MM.1S (cell line): Measurements from ENCODE around the gene GABRG3.

Source experiments
- DNase-seq: peaks from one replicate; pipeline ENCODE4 v3.0.0-alpha.2; 2015
- H2AFZ ChIP-seq: fragments of 300-600 bp; sonication (generic); 2 replicates; pipeline ENCODE4 v1.6.0; 2016; ENCODE audit warnings: antibody characterized with exemption, low read length
- H3F3A ChIP-seq: fragments of 300-600 bp; sonication (generic); 2 replicates; pipeline ENCODE4 v1.6.1; 2016; ENCODE audit warnings: mild to moderate bottlenecking, antibody characterized with exemption, low read length, moderate library complexity, mixed read lengths; ENCODE audit not compliant: insufficient read depth
- H3K27ac ChIP-seq: fragments of 300-600 bp; sonication (generic); 2 replicates; pipeline ENCODE4 v1.5.1; 2016; ENCODE audit warnings: mild to moderate bottlenecking, low read length
- H3K27me3 ChIP-seq: fragments of 300-600 bp; sonication (generic); replicated peaks from 2 replicates; pipeline ENCODE4 v1.6.0; 2016; ENCODE audit warnings: low read length; ENCODE audit not compliant: insufficient read depth
- H3K36me3 ChIP-seq: fragments of 300-600 bp; sonication (generic); replicated peaks from 2 replicates; pipeline ENCODE4 v1.6.1; 2016; ENCODE audit warnings: mild to moderate bottlenecking, low read length, mixed read lengths; ENCODE audit not compliant: insufficient read depth
- H3K4me1 ChIP-seq: fragments of 300-600 bp; sonication (generic); 2 replicates; pipeline ENCODE4 v1.6.1; 2016; ENCODE audit warnings: low read length, mixed read lengths
- H3K4me2 ChIP-seq: fragments of 300-600 bp; sonication (generic); 2 replicates; pipeline ENCODE4 v1.6.0; 2016; ENCODE audit warnings: low read depth, low read length
- H3K4me3 ChIP-seq: fragments of 300-600 bp; sonication (generic); 2 replicates; pipeline ENCODE4 v1.5.1; 2016; ENCODE audit warnings: low read length, mixed read lengths
- H3K79me2 ChIP-seq: fragments of 300-600 bp; sonication (generic); 2 replicates; pipeline ENCODE4 v1.6.1; 2016; ENCODE audit warnings: mixed run types, low read length, mixed read lengths
- H3K9ac ChIP-seq: fragments of 300-600 bp; sonication (generic); 2 replicates; pipeline ENCODE4 v1.6.1; 2016; ENCODE audit warnings: low read length, mixed read lengths
- H3K9me2 ChIP-seq: fragments of 300-600 bp; sonication (generic); replicated peaks from 2 replicates; pipeline ENCODE4 v1.6.1; 2016; ENCODE audit warnings: mild to moderate bottlenecking, low read length, mixed read lengths; ENCODE audit not compliant: insufficient read depth
- H3K9me3 ChIP-seq: fragments of 300-600 bp; sonication (generic); replicated peaks from 2 replicates; pipeline ENCODE4 v1.6.1; 2016; ENCODE audit warnings: mild to moderate bottlenecking, low read length, mixed read lengths; ENCODE audit not compliant: insufficient read depth
- H4K20me1 ChIP-seq: fragments of 300-600 bp; sonication (generic); 2 replicates; pipeline ENCODE4 v1.6.1; 2016; ENCODE audit warnings: mild to moderate bottlenecking, low read length, moderate library complexity, mixed read lengths; ENCODE audit not compliant: insufficient read depth
- EZH2 ChIP-seq: fragments of 300-600 bp; sonication (generic); optimal IDR thresholded peaks from 2 replicates; pipeline ENCODE3; 2017; ENCODE audit warnings: low read depth, mild to moderate bottlenecking, antibody characterized with exemption, low read length, mixed read lengths
- EZH2phosphoT487 ChIP-seq: fragments of 300-600 bp; sonication (generic); IDR thresholded peaks from 2 replicates; pipeline ENCODE4 v1.6.1; 2018; ENCODE audit warnings: antibody characterized with exemption, low read length
- TF ChIP-seq, protein P1 (sequence below): fragments of 300-600 bp; sonication (generic); IDR thresholded peaks from 2 replicates; pipeline ENCODE4 v1.5.1; 2016; ENCODE audit warnings: antibody characterized with exemption, low read length, mixed read lengths

Gene GABRG3

DNA sequence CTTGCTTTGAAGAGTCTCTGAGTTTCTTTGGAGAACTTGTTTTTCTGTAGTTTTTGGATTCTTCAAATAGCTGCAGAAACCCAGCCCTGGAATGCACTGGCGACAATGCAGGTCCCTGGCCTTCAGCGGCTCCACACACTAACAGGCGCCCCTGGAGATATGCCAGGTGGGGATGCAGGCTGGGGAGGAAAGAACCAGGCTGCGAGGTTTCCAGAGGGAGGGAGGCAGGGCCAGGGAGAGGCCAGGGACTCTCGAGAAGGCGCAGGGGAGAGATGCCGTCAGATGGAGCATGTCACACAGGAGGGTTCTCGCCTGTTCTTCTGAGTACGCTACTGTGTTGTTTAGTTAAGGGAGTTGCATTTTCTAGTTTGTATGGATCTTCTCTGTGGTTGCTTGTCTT lies 283.1 kb downstream of the GABRG3 start:
- H4K20me1 ChIP-seq = no peaks in the 10 kb centered on the region
- no peak overlapping the region for H3K9ac ChIP-seq

DNA sequence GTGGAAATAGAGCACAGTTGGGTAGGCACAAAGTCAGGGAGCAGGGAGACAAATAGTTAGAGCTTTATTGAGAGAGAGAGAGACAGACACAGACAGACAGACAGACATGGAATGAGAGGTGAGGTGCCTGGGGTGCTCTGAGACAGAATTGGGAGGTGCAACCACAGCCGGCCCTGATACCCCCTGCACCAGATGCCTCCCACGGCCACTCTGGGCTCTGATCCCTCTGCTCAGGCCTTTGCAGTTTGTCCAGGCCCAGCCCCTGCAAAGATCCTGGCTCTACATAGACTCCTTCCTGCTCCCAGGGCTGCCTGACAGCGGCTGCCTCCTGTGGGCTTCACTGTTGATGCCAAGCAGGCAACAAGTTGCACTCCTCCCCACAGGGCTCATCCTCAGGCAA lies 283.8 kb downstream of the GABRG3 start:
- Histone ChIP-seq H3K27ac (no peak overlapping the region), H3F3A (no peaks in the 10 kb centered on the region), H3K4me1 (no peaks in the 10 kb centered on the region), H3K27me3 (no peaks in the 10 kb centered on the region), H3K9me2 (no peaks in the 10 kb centered on the region), H3K36me3 (no peaks in the 10 kb centered on the region), H3K9ac (no peak overlapping the region), H3K4me3 (no peak overlapping the region), H3K4me2 (no peak overlapping the region), H2AFZ (no peak overlapping the region), H4K20me1 (no peaks in the 10 kb centered on the region), H3K9me3 (no peaks in the 10 kb centered on the region), H3K79me2 (no peaks in the 10 kb centered on the region)
- no peak for DNase-seq
- TF ChIP-seq EZH2phosphoT487 (no peak), EZH2 (no peak)
- TF ChIP-seq, protein P1, sequence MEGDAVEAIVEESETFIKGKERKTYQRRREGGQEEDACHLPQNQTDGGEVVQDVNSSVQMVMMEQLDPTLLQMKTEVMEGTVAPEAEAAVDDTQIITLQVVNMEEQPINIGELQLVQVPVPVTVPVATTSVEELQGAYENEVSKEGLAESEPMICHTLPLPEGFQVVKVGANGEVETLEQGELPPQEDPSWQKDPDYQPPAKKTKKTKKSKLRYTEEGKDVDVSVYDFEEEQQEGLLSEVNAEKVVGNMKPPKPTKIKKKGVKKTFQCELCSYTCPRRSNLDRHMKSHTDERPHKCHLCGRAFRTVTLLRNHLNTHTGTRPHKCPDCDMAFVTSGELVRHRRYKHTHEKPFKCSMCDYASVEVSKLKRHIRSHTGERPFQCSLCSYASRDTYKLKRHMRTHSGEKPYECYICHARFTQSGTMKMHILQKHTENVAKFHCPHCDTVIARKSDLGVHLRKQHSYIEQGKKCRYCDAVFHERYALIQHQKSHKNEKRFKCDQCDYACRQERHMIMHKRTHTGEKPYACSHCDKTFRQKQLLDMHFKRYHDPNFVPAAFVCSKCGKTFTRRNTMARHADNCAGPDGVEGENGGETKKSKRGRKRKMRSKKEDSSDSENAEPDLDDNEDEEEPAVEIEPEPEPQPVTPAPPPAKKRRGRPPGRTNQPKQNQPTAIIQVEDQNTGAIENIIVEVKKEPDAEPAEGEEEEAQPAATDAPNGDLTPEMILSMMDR = no peak

More for the DNA sequence above, 283.1 kb downstream of the GABRG3 start:
- H3K4me2 ChIP-seq = no peak overlapping the region
- H3K9me2 ChIP-seq = no peaks in the 10 kb centered on the region
- no peak overlapping the region for H3K27ac ChIP-seq
- no peak overlapping the region for H3K4me3 ChIP-seq
- no peaks in the 10 kb centered on the region for H3F3A ChIP-seq
- no peaks in the 10 kb centered on the region for H3K9me3 ChIP-seq
- no peaks in the 10 kb centered on the region for H3K4me1 ChIP-seq
- DNase-seq = no peak
- H2AFZ ChIP-seq = no peak overlapping the region
- TF ChIP-seq EZH2phosphoT487 (no peak), EZH2 (no peak)
- TF ChIP-seq, protein P1 = no peak
- no peaks in the 10 kb centered on the region for H3K27me3 ChIP-seq
- H3K79me2 ChIP-seq = no peaks in the 10 kb centered on the region
- H3K36me3 ChIP-seq = no peaks in the 10 kb centered on the region

DNA sequence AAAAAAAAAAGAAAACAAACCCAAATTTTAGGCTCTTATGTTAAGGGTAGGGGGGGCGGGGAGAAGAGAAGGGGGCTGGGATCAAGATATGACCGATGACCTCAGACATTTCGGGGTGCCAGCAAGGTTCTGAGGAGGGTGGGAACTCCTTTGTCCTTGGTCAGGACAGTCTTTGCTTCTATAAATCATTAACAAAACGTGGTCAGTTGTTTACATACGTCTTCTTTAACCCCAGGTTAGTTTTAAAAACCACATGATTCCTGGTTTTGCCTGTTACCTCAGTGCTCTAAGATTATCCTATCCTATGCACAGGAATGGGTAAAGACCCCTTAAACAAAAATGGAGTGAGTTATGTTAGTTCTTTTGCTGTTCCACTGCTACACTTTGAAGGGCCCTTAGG lies 285.5 kb downstream of the GABRG3 start:
- no peak for DNase-seq
- Histone ChIP-seq H3K36me3 (no peaks in the 10 kb centered on the region), H3K9me2 (no peaks in the 10 kb centered on the region)

More for the DNA sequence above, 285.5 kb downstream of the GABRG3 start:
- no peaks in the 10 kb centered on the region for H3F3A ChIP-seq
- no peak overlapping the region for H3K9ac ChIP-seq
- H3K4me2 ChIP-seq = no peak overlapping the region
- H3K27me3 ChIP-seq = no peaks in the 10 kb centered on the region
- no peaks in the 10 kb centered on the region for H3K79me2 ChIP-seq
- H3K4me1 ChIP-seq = no peaks in the 10 kb centered on the region
- H3K9me3 ChIP-seq = no peaks in the 10 kb centered on the region
- H2AFZ ChIP-seq = no peak overlapping the region
- no peak overlapping the region for H3K27ac ChIP-seq
- H3K4me3 ChIP-seq = no peak overlapping the region
- no peaks in the 10 kb centered on the region for H4K20me1 ChIP-seq
- TF ChIP-seq, protein P1 = no peak
- TF ChIP-seq EZH2 (no peak), EZH2phosphoT487 (no peak)
